Adrenal gland (tissue), 5 donors: ENCODE data around the gene MBNL1.

Experiments
- POLR2A ChIP-seq, 2 donors: fragments of 450-650 bp; IDR thresholded peaks; one replicate each; pipeline ENCODE4 v1.6.1; 2017; ENCODE audit warnings: antibody characterized with exemption in 2 of 2, mild to moderate bottlenecking in 2 of 2, moderate library complexity in 1 of 2
- TF ChIP-seq, protein P1 (sequence below), 6 experiments: fragments of 450-650 bp in 4 of 6; fragments of 200-600 bp in 2 of 6; sonication (generic) in 1 of 6; IDR thresholded peaks; 1 replicate in 5 of 6; 2 replicates in 1 of 6; pipeline versions ENCODE4 v1.5.1 to v1.8.0; 2016 to 2021; ENCODE audit warnings: antibody characterized with exemption in 6 of 6, mild to moderate bottlenecking in 2 of 6, moderate library complexity in 1 of 6
- donor health status: DM: no; HTN: no; CAD: no.

- TF ChIP-seq, protein P1, sequence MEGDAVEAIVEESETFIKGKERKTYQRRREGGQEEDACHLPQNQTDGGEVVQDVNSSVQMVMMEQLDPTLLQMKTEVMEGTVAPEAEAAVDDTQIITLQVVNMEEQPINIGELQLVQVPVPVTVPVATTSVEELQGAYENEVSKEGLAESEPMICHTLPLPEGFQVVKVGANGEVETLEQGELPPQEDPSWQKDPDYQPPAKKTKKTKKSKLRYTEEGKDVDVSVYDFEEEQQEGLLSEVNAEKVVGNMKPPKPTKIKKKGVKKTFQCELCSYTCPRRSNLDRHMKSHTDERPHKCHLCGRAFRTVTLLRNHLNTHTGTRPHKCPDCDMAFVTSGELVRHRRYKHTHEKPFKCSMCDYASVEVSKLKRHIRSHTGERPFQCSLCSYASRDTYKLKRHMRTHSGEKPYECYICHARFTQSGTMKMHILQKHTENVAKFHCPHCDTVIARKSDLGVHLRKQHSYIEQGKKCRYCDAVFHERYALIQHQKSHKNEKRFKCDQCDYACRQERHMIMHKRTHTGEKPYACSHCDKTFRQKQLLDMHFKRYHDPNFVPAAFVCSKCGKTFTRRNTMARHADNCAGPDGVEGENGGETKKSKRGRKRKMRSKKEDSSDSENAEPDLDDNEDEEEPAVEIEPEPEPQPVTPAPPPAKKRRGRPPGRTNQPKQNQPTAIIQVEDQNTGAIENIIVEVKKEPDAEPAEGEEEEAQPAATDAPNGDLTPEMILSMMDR (IDR thresholded peaks at IDR 0.05) = no peak
- no peak for TF ChIP-seq POLR2A (IDR thresholded peaks at IDR 0.05)
These were observed 190.8 kb downstream of the MBNL1 start for GRCh38 chr3:152459572-152459971.
